ENCODE measurements around the gene CACNA2D3.

Gene CACNA2D3

DNA sequence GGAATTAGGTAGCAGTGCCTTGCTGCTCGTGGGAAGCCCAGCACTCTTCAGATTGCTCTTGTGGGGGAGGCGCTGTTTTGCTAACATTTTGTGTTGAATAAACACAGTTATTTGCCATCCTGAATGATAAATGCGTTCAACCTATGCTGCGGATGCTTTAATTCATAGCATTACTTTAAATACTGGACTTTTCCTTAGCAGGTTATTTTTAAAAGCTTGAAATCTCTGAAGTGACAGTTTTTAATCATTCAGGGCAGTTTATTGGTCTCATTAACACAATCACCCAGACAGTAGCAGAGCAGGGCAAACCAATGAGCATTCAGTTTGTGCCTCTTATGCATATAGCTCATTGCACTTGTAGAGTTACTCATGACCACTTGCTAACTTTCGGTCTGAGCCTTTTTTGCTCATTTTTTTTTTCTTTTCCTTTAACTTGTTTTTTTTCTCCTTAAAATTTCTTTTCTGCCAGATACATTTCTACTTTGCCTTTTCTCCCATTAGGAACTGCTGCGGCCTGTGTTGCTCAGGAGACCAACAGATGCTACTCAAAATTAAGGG is 5.2 kb downstream of the CACNA2D3 start:
- no peak for DNase-seq

DNA sequence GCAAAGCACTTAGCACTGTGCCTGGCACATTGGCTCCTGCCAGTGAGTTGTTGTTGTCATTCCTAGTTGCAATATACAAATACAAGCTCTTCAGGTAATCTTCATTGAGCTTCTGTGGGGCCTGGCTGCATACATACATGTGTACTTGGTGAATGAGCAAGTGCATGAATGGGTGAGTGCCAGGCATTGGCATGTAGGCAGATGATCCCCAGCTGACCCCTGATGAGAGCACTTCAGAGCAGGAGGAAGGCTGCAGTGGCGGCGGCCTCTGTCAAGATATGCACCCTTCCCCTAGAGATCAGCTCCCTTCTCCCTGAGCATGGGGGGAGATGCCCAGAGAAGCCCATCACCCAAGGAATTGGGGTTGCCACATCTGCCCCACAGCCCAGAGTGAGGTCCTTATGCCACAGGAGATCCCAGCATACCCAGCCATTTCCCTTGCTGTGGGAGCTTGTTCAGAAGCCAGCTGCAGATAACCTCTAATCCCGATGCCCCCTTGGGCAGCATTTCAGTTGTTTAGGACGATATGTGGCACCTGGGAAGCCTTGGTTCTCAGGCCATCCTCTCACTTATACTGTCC is 8.8 kb downstream of the CACNA2D3 start:
- no peak for DNase-seq

DNA sequence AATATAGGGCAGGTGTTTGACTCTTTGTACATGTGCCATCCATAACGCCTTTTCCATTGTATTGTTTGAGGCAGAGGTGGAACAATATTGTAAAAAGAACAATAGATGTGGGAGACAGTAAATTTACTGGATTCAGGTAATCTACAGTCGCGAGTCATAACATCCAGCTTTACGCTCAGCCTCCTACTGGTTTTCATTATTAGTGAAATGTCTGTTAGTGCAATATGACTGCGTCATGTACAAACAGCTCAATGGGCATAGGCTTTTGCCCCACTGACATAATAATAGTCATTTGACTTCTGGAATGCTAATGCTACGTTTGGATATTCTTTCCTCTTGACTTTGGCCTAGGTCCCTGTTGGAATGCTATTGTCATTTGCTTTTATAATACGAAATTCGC is 9.5 kb downstream of the CACNA2D3 start:
- no peak for DNase-seq

DNA sequence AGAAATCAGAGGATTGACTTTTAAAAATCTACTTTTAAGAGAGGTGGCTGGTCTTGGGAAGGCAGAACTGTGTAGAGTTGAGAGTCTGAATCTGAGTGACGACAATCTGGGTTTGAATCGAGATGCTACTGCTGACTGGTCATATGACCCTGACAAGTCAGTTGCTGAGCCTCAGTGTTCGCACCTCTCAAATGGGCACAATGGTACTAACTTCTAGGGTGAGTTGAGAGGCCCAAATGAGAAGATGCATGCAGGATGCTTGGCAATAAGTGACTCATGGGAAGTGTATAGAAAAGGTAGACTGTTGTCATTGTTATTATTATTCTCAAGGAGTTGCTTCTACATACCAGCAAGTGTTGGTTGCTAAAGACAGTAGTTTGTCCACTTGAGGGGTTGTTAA is 10.3 kb downstream of the CACNA2D3 start:
- no peak for DNase-seq

DNA sequence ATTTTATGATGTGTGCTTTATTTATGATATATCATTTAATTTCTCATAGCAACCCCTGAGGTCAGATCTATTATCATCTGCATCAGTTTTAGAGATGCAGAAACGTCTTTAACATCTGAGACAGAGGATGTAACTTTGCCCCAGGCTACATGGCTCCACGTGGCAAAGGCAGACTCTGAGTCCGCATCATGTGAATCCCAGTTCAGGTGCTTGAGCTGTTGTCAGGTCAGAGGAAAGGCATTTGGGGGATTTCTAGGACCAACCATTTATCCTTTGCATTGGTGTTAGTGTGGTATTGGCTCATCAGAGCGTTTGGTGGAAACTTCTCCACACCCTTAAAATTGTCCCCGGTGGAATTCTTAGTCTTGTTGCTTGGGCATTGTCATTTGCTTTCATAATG is 10.8 kb downstream of the CACNA2D3 start:
- DNase-seq = no peak

DNA sequence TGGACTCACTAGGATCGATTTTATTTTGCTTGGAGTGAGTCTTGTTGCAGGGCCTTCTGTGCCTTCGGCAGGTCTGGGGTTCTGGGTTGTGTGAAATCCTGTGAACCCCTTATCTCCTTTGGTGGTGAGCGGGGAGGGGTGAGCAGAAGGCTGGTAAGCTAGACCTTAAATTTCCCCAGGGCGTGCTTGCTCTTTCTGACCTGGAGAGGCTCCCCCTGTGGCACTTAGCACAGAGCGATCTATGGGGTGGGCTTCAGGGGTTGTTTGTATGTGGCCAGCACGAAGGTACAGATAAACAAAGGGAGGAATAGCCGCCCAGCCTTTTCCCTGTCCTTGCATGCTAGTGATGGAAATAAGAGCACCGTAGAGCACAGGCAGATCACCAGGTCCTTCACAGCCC is 11.8 kb downstream of the CACNA2D3 start:
- DNase-seq = no peak

DNA sequence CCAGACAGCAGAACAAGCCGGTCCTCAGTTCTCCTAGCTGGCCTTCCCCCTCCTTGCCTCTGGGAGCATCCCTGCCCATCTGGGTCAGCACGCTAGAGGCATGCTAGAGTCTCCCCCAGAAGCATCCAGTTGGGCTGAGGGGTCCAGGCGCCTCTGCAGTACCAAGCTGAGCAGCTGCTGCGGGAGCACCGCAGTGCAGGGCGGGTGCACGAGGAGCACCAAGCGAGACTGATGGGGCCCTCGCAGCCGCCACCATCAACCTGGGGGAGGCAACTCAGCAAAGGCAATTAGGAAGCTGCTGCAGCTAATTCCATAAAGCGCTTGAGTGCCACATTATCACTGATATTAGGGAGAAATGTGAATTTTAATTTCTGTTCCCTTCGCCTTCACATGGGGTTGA is 12.4 kb downstream of the CACNA2D3 start:
- no peak for DNase-seq

DNA sequence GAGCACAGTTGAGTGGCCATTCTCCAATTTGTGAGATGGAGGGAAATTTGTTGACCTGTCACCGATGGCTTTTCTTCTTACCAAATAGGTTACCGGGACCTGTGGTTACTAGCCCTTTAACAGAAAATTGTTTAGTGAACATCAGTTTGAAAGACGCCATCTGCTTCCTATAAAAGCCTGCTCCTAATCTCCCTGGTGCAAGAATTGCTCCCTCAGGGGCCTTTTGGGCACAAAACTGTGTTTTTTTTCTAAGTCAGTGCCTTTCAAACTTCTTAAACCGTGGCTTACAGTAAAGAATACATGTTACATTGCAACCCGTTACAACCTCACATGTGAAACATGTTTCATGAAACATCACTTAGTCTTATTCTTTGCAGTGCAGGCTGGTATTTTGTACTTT is 15.0 kb downstream of the CACNA2D3 start:
- no peak for DNase-seq

DNA sequence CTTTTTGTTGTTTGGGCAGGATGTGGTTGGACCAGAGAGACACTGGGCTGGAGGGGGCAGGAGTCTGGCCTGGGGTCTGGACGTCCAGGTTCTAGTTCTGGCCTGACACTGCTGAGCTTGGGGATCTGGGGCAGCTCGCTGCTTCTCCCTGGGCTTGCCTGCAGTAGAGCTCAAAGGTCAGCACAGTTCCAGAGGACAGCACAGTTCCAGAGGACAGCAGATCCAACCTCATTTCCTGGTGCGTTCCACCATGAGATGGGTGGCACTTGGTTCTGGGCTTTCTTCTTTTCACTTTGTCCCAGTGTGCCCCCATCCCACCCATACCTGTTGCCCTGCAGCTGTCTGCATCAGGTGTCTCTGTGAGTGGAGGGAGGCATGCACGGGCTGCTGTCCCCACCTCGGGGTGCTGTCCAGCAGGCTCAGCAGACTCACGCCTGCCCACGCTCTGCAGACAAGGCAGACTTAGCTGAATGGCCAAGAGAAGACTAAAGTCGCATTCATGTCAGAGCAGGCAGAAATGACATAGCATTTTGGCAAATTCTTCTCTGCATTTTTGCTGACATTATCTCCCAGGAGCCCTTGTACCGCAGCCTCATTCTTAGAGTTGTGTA is 16.7 kb downstream of the CACNA2D3 start:
- no peak for DNase-seq

DNA sequence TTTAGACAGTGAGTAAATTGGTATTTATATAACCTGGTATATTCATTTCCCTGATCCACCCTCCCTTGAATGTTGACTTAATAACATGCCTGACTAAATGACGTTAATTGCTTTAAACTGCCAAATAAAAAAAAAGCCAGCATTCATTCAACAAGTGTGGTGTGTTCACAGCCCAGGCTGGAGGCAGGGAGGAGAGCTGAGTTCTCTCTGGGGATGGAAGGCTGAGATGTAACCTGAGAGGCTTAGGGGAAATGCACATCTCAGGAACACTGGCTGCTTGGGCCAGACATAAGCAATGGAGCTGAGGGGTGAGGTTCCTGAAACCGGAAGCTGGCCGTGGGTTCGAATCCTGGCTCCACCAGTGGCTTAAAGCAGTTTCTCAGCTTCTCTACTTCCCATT is 17.3 kb downstream of the CACNA2D3 start:
- DNase-seq = no peak

DNA sequence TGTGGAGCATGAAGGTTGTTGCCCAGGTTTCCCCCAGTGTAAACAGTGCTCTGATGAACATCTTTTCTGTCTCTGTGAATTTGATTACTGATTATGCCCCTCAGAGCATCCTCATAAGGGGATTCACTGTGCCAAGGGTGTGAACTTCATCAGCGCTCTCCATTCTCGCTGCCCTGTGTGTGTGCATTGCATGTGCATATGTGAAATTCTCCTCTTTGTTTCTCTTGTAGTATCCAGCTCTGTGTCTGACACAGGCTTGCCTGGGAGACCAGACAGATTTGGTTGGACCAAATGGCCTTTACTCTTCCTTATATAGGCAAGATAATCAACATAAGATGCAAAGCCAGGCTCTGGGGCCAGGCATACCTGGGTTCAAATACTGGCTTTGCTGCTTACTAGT is 21.9 kb downstream of the CACNA2D3 start:
- no peak for DNase-seq

DNA sequence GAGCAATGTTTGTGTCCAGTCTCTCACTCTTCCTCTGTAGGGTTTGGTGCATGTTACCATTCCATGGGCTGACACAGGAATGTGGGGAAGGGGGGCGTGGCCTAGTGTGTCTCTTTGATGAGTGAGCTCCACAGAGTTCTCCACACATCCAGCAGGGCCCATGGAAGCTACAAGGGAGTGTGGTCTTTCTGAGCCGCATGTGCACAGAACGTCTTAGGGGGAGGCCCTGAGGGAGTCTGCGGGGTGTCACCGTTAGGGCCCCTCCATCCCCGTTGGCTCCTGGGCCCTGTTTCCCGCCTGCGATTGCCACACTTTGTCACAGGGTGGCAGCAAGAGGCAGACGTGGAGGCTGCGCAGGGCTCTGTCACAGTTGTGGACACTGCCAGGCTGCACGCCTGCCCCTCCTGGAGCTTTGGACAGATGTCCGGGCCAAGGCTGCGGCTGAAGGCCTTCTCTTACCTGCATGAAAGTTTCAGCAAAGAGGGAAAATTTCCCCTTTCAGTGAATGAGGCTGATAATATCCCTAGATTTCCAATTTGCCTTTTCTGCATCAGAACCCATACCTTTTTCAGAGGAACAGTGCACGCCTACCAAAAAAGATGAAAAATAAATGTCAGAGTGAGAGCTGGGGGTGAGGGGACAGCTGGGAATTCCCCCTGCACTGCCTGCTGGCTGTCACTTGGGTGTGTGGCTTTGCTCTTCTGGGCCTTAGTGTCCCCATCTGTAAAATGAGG is 24.3 kb downstream of the CACNA2D3 start:
- DNase-seq = no peak

DNA sequence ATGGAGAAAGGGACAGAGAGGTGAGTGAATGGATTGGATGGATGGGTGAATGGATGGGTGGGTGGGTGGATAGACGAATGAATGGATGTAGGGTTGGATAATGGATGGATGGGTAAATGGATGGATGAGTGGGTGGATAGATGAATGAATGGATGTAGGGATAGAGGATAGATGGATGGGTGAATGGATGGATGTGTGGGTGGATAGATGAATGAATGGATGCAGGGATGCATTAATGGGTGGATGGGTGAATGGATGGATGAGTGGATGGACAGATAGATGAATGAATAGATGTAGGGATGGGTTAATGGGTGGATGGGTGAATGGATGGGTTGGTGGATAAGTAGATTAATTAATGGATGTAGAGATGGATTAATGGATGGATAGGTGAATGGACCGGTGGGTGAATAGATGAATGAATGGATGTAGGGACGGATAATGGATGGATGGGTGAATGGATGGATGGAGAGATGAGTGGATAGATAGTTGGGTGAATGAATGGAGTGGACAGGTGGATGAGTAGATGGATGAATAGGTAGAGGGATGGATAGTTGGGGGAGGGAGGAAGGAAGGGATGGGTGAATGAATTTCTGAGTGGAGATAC is 28.6 kb downstream of the CACNA2D3 start:
- no peak for DNase-seq

DNA sequence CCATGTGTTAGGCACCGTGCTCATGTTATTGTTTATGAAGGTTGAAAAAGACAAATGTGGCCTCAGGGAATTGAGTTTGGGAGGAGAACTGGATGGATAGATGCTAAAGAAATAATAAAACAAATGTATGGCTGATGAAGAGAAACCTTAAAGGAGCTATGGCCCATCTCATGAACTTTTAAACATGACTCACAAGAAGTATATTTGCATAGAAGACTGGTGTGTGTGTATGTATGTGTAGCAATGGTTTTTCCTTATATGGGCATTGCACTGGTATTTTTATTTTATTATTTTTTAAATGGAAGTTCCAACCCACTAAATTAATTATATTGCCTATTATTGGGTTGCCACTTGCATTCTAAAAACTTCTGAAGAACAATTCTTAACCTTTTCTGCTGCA is 31.1 kb downstream of the CACNA2D3 start:
- no peak for DNase-seq

DNA sequence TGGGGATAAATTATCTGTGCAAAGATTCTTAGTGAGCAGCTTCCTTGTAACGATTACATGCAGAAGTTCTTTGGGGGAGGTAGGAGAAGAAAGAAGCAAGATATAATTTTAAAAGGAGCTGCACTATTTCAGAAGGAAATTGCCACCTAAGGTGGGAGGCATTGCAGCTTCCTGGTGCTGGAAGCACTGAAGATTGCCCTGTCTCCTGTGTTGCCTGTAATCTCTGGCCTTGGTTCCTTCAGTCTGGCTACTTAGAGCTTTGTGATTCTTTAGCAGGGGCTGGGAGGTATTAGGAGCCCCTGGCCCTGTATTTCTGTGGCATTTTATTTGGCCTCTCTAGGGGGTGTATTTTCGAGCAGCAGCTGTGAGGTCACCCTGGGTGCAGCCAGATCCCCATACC is 35.5 kb downstream of the CACNA2D3 start:
- no peak for DNase-seq

DNA sequence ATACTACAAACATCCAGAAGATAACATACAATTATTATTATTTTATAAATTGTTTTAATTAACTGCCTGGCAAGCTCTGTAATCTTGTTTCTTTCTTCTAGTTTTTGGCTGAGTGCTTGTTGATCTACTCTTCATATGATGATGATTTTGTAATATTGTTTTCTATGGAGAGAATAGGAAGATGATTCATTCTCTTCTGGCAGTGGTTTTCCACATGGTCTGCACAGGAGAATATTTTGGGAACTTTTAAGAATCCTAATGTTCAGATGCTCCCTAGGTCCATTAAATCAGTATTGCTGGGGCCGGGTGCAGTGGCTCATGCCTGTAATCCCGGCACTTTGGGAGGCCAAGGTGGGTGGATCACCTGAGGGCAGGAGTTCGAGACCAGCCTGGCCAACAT is 37.6 kb downstream of the CACNA2D3 start:
- DNase-seq = no peak

DNA sequence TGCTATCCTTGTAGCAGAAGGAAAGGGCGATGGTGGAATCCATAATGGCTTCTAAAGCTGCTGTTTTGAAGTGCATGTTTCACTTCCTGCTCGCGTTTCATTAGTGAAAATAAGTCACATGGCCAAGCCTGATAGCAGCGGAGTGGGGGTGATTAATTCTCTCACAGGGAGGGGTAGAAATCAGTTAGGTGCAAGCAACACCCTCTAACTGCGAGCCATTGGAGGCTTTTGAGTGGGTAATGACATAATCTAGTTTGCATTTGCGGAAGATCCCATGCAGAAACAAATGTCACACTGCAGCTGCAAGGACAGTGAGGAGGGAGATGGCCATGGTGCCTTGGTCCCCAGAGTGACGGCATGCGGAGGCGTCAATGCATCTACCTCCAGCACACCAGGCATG is 41.1 kb downstream of the CACNA2D3 start:
- DNase-seq = no peak

DNA sequence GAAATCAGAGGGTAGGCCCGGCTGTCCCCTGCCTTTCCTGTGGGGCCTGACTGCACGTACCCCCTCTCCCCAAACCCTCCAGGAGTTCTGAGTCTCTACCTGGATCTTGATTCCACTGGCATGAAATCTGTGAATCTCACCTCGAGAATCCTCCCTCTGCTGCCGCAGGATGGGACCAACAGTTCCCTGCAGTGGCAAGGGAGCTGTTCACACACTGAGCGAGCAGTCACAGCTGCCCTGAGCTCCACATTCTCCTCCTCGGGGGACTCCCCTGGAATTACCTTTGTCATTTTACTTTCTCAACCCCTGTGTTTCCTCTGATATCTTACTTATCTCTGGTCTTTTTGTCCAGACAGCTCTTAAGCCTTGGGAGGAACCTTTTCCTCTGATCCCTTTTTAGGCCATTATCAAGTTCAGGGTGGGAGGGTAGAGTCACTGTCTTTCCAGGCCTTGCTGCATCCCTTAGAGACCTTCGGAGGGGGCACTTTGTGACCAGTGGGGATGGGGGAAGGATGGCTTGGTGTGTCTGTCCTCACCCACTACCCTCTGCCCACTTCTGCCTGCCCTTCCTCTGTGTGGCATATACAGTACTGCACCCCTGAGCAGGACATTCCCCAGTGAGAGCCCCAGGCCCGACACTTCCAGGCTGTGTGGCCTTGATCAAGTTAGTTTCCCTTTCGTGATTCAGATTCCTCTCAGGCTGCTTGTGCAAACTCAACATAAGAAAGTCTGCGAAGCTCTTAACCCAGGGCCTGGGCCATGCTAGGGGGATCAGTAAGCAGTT is 42.0 kb downstream of the CACNA2D3 start:
- DNase-seq = no peak

DNA sequence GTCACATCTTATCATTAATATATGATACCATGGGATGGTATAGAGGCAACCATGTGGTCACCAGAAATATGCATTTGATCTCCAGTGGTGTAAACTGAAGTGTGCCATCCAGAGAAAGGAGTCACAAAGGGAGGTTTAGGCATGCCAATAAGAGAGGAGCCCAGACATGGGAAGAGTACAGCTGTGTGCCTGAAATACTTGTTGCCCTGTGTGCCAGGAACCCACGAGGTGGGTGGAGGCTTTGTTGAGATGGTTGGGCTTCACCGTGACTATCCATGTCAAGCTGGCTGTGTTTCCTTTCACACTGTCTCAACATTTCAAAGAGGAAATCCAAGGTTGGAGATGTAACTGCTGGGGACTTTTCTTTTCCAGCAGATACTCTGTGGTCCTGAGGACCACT is 43.5 kb downstream of the CACNA2D3 start:
- no peak for DNase-seq

DNA sequence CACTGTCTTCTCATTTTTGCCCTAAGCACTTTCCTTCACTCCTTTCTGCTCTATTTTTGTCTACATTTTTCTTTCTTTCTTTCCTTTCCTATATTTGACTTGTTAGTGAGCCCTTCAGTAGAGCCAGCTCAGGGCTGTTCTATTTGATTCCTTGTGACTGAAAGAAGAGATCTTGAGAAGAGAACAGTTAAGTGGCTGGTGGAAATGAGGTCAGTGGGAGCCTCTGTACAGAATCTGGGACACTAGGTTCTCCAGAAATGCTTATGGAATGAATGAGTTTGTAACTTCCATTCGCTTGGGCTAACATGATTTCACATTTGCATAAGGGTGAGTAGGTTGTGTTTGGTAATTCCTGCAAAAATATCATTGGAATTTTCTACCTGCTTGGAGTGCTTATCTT is 45.6 kb downstream of the CACNA2D3 start:
- DNase-seq = no peak

DNA sequence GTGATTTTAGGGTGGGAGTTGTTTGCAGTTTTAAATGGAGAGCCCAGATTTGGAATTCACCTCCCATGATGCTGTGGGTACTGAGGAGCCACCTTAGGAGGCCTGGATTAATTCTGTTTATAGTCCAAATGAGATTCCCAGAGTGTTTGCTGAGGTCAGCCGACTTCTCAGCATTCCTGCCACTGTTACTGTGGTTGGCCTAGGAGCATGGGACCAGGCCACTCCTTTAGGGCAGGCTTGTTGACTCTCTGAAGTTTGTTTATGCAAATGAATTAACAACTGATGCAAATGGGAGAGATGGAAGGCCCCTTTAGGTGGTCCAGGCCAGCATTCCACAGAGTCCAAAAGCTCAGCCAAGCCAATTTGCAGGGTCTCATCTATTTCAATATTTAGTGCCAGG is 46.1 kb downstream of the CACNA2D3 start:
- DNase-seq = no peak

DNA sequence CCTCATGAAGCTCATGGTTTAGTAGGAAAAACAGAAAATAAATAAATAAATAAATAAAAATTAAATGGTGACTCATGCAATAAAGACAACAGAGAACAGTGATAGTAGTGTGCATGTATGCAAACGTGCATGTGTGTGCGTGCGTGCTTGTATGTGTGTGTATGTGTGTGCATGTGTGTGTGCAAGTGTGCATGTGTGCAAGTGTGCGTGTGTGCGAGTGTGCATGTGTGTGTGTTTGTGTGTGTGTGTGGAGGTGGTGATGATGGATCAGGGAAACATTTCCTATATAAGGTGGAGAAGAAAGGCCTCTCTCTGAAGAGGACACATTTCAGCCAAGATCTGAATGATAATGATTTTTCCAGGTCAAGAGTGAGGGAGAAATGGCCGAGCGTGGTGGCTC is 47.2 kb downstream of the CACNA2D3 start:
- no peak for DNase-seq

DNA sequence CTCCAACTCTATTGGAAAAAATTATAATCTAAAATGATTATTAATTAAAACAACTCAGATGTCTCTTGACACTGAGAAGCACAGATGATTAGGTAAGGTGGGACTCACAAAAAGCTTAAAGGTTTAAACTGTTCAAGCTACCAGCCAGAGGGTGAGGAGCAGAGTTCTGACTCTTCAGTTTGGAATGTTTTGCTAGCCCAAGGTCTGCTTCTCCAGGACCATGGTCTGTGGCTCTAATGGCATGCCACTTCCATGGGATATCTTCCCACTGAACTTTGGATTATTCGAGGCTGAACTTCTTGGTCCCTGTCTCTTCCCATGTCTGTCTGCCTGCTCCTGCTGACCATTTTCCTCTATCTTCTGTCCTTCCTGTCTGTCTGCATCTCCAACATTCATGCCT is 49.2 kb downstream of the CACNA2D3 start:
- no peak for DNase-seq
